GM20000 (cell line): Measurements from ENCODE around the gene CACNA2D2.

ENCODE experiments used
- DNase-seq: peaks from one replicate; pipeline ENCODE4 v3.0.0; 2012; ENCODE audit warnings: low spot score
- TF ChIP-seq, protein P1 (sequence below): IDR thresholded peaks from 2 replicates; pipeline ENCODE4 v1.5.1; 2012; ENCODE audit warnings: mild to moderate bottlenecking, control low read depth; ENCODE audit errors: extremely low read depth, missing control alignments

CACNA2D2 gene

DNA sequence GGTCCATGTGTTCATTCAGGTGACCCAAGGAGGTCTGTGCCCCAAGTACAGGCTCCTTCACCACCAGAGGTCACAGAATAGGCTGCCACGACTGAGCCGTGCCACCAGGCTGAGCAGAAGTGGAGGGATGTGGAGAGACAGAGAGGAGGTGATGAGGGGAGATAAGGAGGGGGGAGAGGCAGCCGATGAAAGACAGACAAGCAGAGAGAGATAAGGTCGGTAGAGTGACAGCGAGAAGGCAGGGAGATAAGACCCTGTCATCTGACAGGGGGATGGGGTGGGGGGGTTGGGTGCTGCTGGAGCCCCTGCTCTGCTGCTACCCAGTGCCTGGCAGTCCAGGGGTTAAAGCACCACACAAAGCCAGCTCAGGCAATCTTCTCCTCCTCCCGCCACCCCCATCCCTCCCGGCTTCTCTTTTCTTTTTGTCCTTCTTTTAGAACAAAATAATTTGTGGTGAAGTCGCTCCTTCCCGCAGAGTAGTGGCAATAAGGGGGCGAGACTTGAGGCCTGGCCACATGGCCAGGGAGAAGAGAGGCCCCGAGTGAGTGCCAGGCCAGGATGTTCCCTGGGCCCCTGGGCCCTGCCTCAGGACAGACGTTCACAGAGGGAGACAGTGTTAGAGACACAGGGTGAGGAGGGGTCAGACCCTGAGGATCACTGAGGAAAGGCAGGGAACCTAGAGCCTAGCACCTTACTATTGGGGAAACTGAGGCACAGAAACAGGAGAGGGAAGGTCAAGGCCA lies 67.9 kb downstream of the CACNA2D2 start:
- TF ChIP-seq, protein P1, sequence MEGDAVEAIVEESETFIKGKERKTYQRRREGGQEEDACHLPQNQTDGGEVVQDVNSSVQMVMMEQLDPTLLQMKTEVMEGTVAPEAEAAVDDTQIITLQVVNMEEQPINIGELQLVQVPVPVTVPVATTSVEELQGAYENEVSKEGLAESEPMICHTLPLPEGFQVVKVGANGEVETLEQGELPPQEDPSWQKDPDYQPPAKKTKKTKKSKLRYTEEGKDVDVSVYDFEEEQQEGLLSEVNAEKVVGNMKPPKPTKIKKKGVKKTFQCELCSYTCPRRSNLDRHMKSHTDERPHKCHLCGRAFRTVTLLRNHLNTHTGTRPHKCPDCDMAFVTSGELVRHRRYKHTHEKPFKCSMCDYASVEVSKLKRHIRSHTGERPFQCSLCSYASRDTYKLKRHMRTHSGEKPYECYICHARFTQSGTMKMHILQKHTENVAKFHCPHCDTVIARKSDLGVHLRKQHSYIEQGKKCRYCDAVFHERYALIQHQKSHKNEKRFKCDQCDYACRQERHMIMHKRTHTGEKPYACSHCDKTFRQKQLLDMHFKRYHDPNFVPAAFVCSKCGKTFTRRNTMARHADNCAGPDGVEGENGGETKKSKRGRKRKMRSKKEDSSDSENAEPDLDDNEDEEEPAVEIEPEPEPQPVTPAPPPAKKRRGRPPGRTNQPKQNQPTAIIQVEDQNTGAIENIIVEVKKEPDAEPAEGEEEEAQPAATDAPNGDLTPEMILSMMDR = no peak
- no peak for DNase-seq

GRCh38 chr3:50433954-50434353 lies 69.5 kb downstream of the CACNA2D2 start:
- no peak for DNase-seq
- TF ChIP-seq, protein P1 = no peak

DNA sequence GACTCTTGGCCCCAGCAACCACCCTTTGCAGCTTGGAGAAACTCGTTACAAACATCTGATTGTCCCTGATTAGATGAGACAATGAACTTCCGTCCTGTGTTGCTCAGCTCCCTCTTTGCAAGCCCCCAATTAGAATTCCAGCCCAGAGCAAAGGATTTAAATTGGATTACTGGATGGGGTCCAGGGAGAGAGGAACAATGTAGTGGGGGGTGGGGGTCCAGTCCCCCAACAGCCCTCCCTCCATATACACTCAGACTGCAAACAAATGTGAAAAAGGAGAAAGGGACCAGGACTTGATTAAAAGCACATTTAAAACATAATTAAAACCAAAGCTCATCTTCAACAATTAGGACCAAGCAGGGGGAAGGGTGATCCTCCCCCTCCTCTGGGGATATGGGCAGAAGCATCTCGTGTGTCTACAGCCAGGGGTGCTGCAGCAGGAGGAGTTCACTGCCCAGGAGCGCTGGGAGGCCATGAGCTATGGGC lies 72.4 kb downstream of the CACNA2D2 start:
- TF ChIP-seq, protein P1 = no peak
- no peak for DNase-seq

- DNase-seq = no peak
- TF ChIP-seq, protein P1 = no peak
Measured at GRCh38 chr3:50430191-50430590, 73.2 kb downstream of the CACNA2D2 start.

GRCh38 chr3:50428007-50428633 lies 75.3 kb downstream of the CACNA2D2 start:
- DNase-seq = no peak
- TF ChIP-seq, protein P1 = no peak

- DNase-seq = no peak
- TF ChIP-seq, protein P1 = no peak
Measured at GRCh38 chr3:50427217-50427616, 76.2 kb downstream of the CACNA2D2 start.

- TF ChIP-seq, protein P1 = no peak
- DNase-seq = no peak
Measured at GRCh38 chr3:50425911-50426310, 77.5 kb downstream of the CACNA2D2 start.
